H9 (cell line): ENCODE results near the gene CCL7. TPM values are rescaled to one million over a fixed set of nuclear protein-coding genes. Genes with fewer than 3 reads are reported as not detected.

ENCODE experiments used
- DNase-seq: peaks from one replicate; pipeline ENCODE4 v3.0.0-alpha.2; 2017
- H2AFZ ChIP-seq: one replicate; pipeline ENCODE4 v1.6.1; 2013; ENCODE audit warnings: mild to moderate bottlenecking, low read length, control low read depth, moderate library complexity
- H2AK5ac ChIP-seq: 2 replicates; pipeline ENCODE4 v1.6.1; 2013; ENCODE audit warnings: low read length, control low read depth, mixed read lengths; ENCODE audit not compliant: insufficient read length
- H2BK120ac ChIP-seq: one replicate; pipeline ENCODE4 v1.6.1; 2013; ENCODE audit warnings: low read depth, mild to moderate bottlenecking, low read length, control low read depth, inconsistent platforms; ENCODE audit not compliant: poor library complexity, severe bottlenecking
- H2BK12ac ChIP-seq: 2 replicates; pipeline ENCODE4 v1.6.1; 2013; ENCODE audit warnings: low read length, control low read depth, mixed read lengths, low read depth; ENCODE audit not compliant: insufficient read length
- H2BK15ac ChIP-seq: 2 replicates; pipeline ENCODE4 v1.6.1; 2013; ENCODE audit warnings: low read depth, low read length, control low read depth
- H2BK20ac ChIP-seq: one replicate; pipeline ENCODE4 v1.6.1; 2013; ENCODE audit warnings: low read depth, mild to moderate bottlenecking, low read length, control low read depth, inconsistent platforms; ENCODE audit not compliant: poor library complexity, severe bottlenecking
- H2BK5ac ChIP-seq: 2 replicates; pipeline ENCODE4 v1.6.1; 2013; ENCODE audit warnings: low read length, control low read depth, mixed read lengths; ENCODE audit not compliant: insufficient read length
- H3K14ac ChIP-seq: 2 replicates; pipeline ENCODE4 v1.6.1; 2013; ENCODE audit warnings: low read length, control low read depth; ENCODE audit not compliant: insufficient read depth
- H3K18ac ChIP-seq: 2 replicates; pipeline ENCODE4 v1.6.1; 2013; ENCODE audit warnings: low read depth, mild to moderate bottlenecking, mixed read lengths, low read length, control low read depth; ENCODE audit not compliant: insufficient read length
- H3K23ac ChIP-seq: 2 replicates; pipeline ENCODE4 v1.6.1; 2013; ENCODE audit warnings: low read length, control low read depth, mixed read lengths, low read depth; ENCODE audit not compliant: insufficient read length
- H3K23me2 ChIP-seq: 2 replicates; pipeline ENCODE4 v1.6.1; 2013; ENCODE audit warnings: low read depth, mild to moderate bottlenecking, mixed read lengths, low read length, control low read depth; ENCODE audit not compliant: insufficient read length, poor library complexity, severe bottlenecking
- H3K27ac ChIP-seq: 2 replicates; pipeline ENCODE4 v1.5.1; 2013; ENCODE audit warnings: low read length, control low read depth, mixed read lengths, low read depth; ENCODE audit not compliant: insufficient read length
- H3K27me3 ChIP-seq: 2 replicates; pipeline ENCODE4 v1.6.1; 2013; ENCODE audit warnings: low read length, control low read depth, inconsistent platforms; ENCODE audit not compliant: insufficient read depth
- H3K4ac ChIP-seq: 2 replicates; pipeline ENCODE4 v1.6.1; 2013; ENCODE audit warnings: low read depth, mild to moderate bottlenecking, control low read depth, inconsistent platforms, low read length, moderate library complexity
- H3K4me1 ChIP-seq: 2 replicates; pipeline ENCODE4 v1.6.1; 2013; ENCODE audit warnings: low read length, control low read depth, inconsistent platforms; ENCODE audit not compliant: insufficient read depth
- H3K4me2 ChIP-seq: 2 replicates; pipeline ENCODE4 v1.6.1; 2013; ENCODE audit warnings: low read length, control low read depth, mixed read lengths; ENCODE audit not compliant: insufficient read length, insufficient read depth
- H3K56ac ChIP-seq: 2 replicates; pipeline ENCODE4 v1.6.1; 2013; ENCODE audit warnings: low read depth, mild to moderate bottlenecking, mixed read lengths, low read length, control low read depth; ENCODE audit not compliant: insufficient read length
- H3K79me1 ChIP-seq: 2 replicates; pipeline ENCODE4 v1.6.1; 2013; ENCODE audit warnings: low read depth, mild to moderate bottlenecking, moderate library complexity, low read length, control low read depth, inconsistent platforms; ENCODE audit not compliant: insufficient read depth, poor library complexity, severe bottlenecking
- H3K79me2 ChIP-seq: 2 replicates; pipeline ENCODE4 v1.6.1; 2013; ENCODE audit warnings: low read length, control low read depth, inconsistent platforms; ENCODE audit not compliant: insufficient read depth
- H3K9ac ChIP-seq: 2 replicates; pipeline ENCODE4 v1.6.1; 2013; ENCODE audit warnings: low read length, control low read depth, mixed read lengths; ENCODE audit not compliant: insufficient read length; ENCODE audit errors: extremely low read depth
- H3K9me3 ChIP-seq: one replicate; pipeline ENCODE4 v1.6.1; 2013; ENCODE audit warnings: low read depth, low read length, inconsistent platforms; ENCODE audit not compliant: control insufficient read depth
- H3T11ph ChIP-seq: one replicate; pipeline ENCODE4 v1.6.1; 2013; ENCODE audit warnings: mild to moderate bottlenecking, low read length, control low read depth, inconsistent platforms
- H4K20me1 ChIP-seq: one replicate; pipeline ENCODE4 v1.6.1; 2013; ENCODE audit not compliant: control insufficient read depth, insufficient read length, insufficient read depth
- H4K5ac ChIP-seq: 2 replicates; pipeline ENCODE4 v1.6.1; 2013; ENCODE audit warnings: low read depth, mild to moderate bottlenecking, mixed read lengths, low read length, control low read depth; ENCODE audit not compliant: insufficient read length
- H4K8ac ChIP-seq: replicated peaks from 2 replicates; pipeline ENCODE4 v1.6.1; 2013; ENCODE audit warnings: low read length, control low read depth, mixed read lengths, low read depth; ENCODE audit not compliant: insufficient read length
- H4K91ac ChIP-seq: 2 replicates; pipeline ENCODE4 v1.6.1; 2013; ENCODE audit warnings: low read depth, mild to moderate bottlenecking, moderate library complexity, mixed read lengths, low read length, control low read depth; ENCODE audit not compliant: insufficient read length
- H3K27ac Mint-ChIP-seq, 3 experiments: 2 replicates in 2 of 3; 3 replicates in 1 of 3; pipeline ENCODE4 v1.8.0; 2020 to 2021; ENCODE audit warnings: mixed read lengths in 3 of 3, mild to moderate bottlenecking in 1 of 3, moderate library complexity in 1 of 3
- H3K27me3 Mint-ChIP-seq: 2 replicates; pipeline ENCODE4 v1.8.0; 2021; ENCODE audit warnings: low read depth, mild to moderate bottlenecking, moderate library complexity, mixed read lengths
- H3K36me3 Mint-ChIP-seq, 3 experiments: 2 replicates in 2 of 3; 3 replicates in 1 of 3; pipeline ENCODE4 v1.8.0; 2020 to 2021; ENCODE audit warnings: low read depth in 3 of 3, mixed read lengths in 3 of 3; ENCODE audit not compliant: insufficient read depth in 1 of 3
- H3K4me1 Mint-ChIP-seq, 2 experiments: 2 replicates each; pipeline ENCODE4 v1.8.0; 2020; ENCODE audit warnings: mixed read lengths in 2 of 2
- H3K4me3 Mint-ChIP-seq, 2 experiments: 2 replicates in 1 of 2; 3 replicates in 1 of 2; pipeline ENCODE4 v1.8.0; 2020 to 2021; ENCODE audit warnings: mild to moderate bottlenecking in 2 of 2, mixed read lengths in 2 of 2, moderate library complexity in 1 of 2
- H3K9me3 Mint-ChIP-seq, 2 experiments: 2 replicates in 1 of 2; 3 replicates in 1 of 2; pipeline ENCODE4 v1.8.0; 2020; ENCODE audit warnings: mild to moderate bottlenecking in 2 of 2, mixed read lengths in 2 of 2, moderate library complexity in 1 of 2
- WGBS: extraction: QIAGEN DNeasy Blood & Tissue Kit; methylation state at CpG from one replicate; pipeline ENCODE4 v1.1.7; 2013; ENCODE audit warnings: missing lambda C conversion rate, low lambda C conversion rate, mixed read lengths; ENCODE audit not compliant: insufficient read length; ENCODE audit errors: extremely low coverage; 5-methylcytosine and 5-hydroxymethylcytosine counted together
- total RNA-seq: library from RNA; stranded (reverse); gene quantifications from 2 replicates; pipeline ENCODE4 v1.2.1, GENCODE V29; 2021
- TF ChIP-seq, protein P1 (sequence below): fragments of 200-600 bp; sonication (generic); conservative IDR thresholded peaks from 3 replicates; pipeline ENCODE4 v1.8.0; 2021; ENCODE audit warnings: antibody characterized with exemption, mild to moderate bottlenecking

The CCL7 gene
- total RNA-seq, 1 experiment from 2014 or later, result not detected

DNA sequence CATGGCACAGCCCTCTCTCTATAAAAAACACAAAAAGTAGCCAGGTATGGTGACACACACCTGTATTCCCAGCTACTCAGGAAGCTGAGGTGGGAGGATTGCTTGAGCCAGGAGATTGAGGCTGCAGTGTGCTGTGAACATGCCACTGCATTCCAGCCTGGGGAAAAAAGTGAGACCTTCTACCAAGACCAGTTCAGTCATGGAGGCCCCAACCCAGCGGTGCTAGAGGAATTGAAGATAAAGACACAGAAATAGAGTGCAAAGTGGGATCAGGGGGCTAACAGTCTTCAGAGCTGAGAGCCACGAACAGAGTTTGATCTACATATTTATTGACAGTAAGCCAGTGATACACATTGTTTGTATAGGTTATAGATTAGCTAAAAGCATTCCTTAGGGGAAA, 33.6 kb downstream of the CCL7 start:
- Histone ChIP-seq H2AFZ (no peak overlapping the region), H2BK20ac (no peak overlapping the region), H3K56ac (no peak overlapping the region), H4K20me1 (no peaks in the 10 kb centered on the region), H4K91ac (no peak overlapping the region), H3K4me2 (no peak overlapping the region), H3K23me2 (no peaks in the 10 kb centered on the region), H4K8ac (no peak overlapping the region), H3K23ac (no peak overlapping the region), H3K4me1 (no peaks in the 10 kb centered on the region), H2AK5ac (no peak overlapping the region), H3K27me3 (no peaks in the 10 kb centered on the region; the same call in 1 of the 2 replicates), H3K4ac (no peak overlapping the region), H3K18ac (no peak overlapping the region), H3K9me3 (no peaks in the 10 kb centered on the region), H3K27ac (no peak overlapping the region), H3K9ac (no peak overlapping the region), H3K79me2 (no peaks in the 10 kb centered on the region), H3K14ac (no peak overlapping the region), H2BK120ac (no peak overlapping the region), H3K79me1 (no peaks in the 10 kb centered on the region), H3T11ph (no peak overlapping the region), H2BK12ac (no peak overlapping the region), H4K5ac (no peak overlapping the region), H2BK15ac (no peak overlapping the region), H2BK5ac (no peak overlapping the region)
- Mint-ChIP-seq H3K4me1 (peaks cover 1 to 6% of the 10 kb centered on the region in 2 experiments), H3K4me3 (no peak overlapping the region), H3K36me3 (no peaks in the 10 kb centered on the region), H3K27ac (no peak overlapping the region), H3K27me3 (peaks cover 13% of the 10 kb centered on the region), H3K9me3 (no peaks in the 10 kb centered on the region)
- DNase-seq, result no peak
- TF ChIP-seq, protein P1, sequence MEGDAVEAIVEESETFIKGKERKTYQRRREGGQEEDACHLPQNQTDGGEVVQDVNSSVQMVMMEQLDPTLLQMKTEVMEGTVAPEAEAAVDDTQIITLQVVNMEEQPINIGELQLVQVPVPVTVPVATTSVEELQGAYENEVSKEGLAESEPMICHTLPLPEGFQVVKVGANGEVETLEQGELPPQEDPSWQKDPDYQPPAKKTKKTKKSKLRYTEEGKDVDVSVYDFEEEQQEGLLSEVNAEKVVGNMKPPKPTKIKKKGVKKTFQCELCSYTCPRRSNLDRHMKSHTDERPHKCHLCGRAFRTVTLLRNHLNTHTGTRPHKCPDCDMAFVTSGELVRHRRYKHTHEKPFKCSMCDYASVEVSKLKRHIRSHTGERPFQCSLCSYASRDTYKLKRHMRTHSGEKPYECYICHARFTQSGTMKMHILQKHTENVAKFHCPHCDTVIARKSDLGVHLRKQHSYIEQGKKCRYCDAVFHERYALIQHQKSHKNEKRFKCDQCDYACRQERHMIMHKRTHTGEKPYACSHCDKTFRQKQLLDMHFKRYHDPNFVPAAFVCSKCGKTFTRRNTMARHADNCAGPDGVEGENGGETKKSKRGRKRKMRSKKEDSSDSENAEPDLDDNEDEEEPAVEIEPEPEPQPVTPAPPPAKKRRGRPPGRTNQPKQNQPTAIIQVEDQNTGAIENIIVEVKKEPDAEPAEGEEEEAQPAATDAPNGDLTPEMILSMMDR, result no peak
- WGBS, result no CpG with 5 or more reads among the region's 2 CpGs
